K562 (cell line): ENCODE results near the gene MAP4K4.

ENCODE experiments used
- ATF2 ChIP-seq: sonication (generic); formaldehyde crosslinking; IDR thresholded peaks from 2 replicates; pipeline ENCODE4 v1.8.1; 2022; ENCODE audit warnings: missing genetic modification reagents
- CTCF ChIP-seq, 3 experiments: IDR thresholded peaks in 2 of 3; conservative IDR thresholded peaks in 1 of 3; 2 replicates each; pipeline ENCODE4 v1.5.1; 2011 to 2012; ENCODE audit warnings: low read length in 3 of 3, mild to moderate bottlenecking in 3 of 3, control low read depth in 2 of 3, improper control_type of control experiment in 1 of 3, inconsistent platforms in 1 of 3, low read depth in 1 of 3, mixed read lengths in 1 of 3, moderate library complexity in 1 of 3; ENCODE audit not compliant: insufficient read depth in 2 of 3
- CUX1 ChIP-seq: fragments of 200-800 bp; sonication (Bioruptor generic); IDR thresholded peaks from 2 replicates; pipeline ENCODE4 v1.6.1; 2016; ENCODE audit warnings: missing genetic modification characterization, missing compliant biosample characterization
- EP300 ChIP-seq: IDR thresholded peaks from 2 replicates; pipeline ENCODE4 v1.6.1; 2012; ENCODE audit warnings: low read length, improper control_type of control experiment
- ETS1 ChIP-seq: conservative IDR thresholded peaks from 2 replicates; pipeline ENCODE4 v1.6.1; 2011; ENCODE audit warnings: low read depth, mild to moderate bottlenecking, low read length; ENCODE audit not compliant: control insufficient read depth
- HMG20A ChIP-seq: fragments of 450-650 bp; formaldehyde crosslinking; conservative IDR thresholded peaks from 2 replicates; pipeline ENCODE4 v1.4.0; 2020; ENCODE audit warnings: mild to moderate bottlenecking, mixed read lengths
- HNRNPLL ChIP-seq: fragments of 200-400 bp; formaldehyde crosslinking; IDR thresholded peaks from 2 replicates; pipeline ENCODE4 v1.6.1; 2017; ENCODE audit warnings: low read length, low read depth, mild to moderate bottlenecking; ENCODE audit not compliant: poor library complexity, severe bottlenecking
- MAFG ChIP-seq: fragments of 450-650 bp; conservative IDR thresholded peaks from 2 replicates; pipeline ENCODE4 v1.6.1; 2016; ENCODE audit warnings: missing genetic modification characterization, missing compliant biosample characterization
- NKRF ChIP-seq: fragments of 450-650 bp; IDR thresholded peaks from 2 replicates; pipeline ENCODE4 v1.6.1; 2016; ENCODE audit warnings: borderline replicate concordance
- PTBP1 ChIP-seq: fragments of 200-400 bp; formaldehyde crosslinking; IDR thresholded peaks from 2 replicates; pipeline ENCODE4 v1.6.1; 2017; ENCODE audit warnings: low read depth, low read length
- SMARCA4 ChIP-seq: fragments of 450-650 bp; IDR thresholded peaks from 2 replicates; pipeline ENCODE4 v1.6.1; 2016
- TFE3 ChIP-seq: fragments of 450-650 bp; formaldehyde crosslinking; IDR thresholded peaks from 2 replicates; pipeline ENCODE4 v1.4.0; 2020; ENCODE audit warnings: mild to moderate bottlenecking, mixed read lengths
- ZNF274 ChIP-seq: IDR thresholded peaks from 2 replicates; pipeline ENCODE4 v1.6.1; 2011; ENCODE audit warnings: low read depth, mild to moderate bottlenecking, low read length, moderate library complexity, borderline replicate concordance

GRCh38 chr2:101714118-101714517 lies 16.6 kb downstream of the MAP4K4 start:
- no peak for TF ChIP-seq ZNF274
- TF ChIP-seq PTBP1 = no peak
- TF ChIP-seq HMG20A (CRISPR knock-in tag) = no peak
- TF ChIP-seq CTCF (IDR thresholded peaks at IDR 0.05 in 2 of 3, conservative IDR thresholded peaks at IDR 0.05 in 1 of 3; ENCODE audit: insufficient read depth in 2 of 3, low read depth in 1 of 3, low read length in 3 of 3) = no peak
- TF ChIP-seq EP300 = no peak
- TF ChIP-seq SMARCA4 = no peak
- TF ChIP-seq TFE3 = no peak
- no peak for TF ChIP-seq HNRNPLL
- TF ChIP-seq NKRF = no peak
- TF ChIP-seq ETS1 = no peak
- no peak for TF ChIP-seq CUX1 (CRISPR knock-in tag)
- TF ChIP-seq MAFG (tag) = no peak
- TF ChIP-seq ATF2 (CRISPR knock-in tag) = no peak
